Measurements from ENCODE around the gene PTPRG.

DNA sequence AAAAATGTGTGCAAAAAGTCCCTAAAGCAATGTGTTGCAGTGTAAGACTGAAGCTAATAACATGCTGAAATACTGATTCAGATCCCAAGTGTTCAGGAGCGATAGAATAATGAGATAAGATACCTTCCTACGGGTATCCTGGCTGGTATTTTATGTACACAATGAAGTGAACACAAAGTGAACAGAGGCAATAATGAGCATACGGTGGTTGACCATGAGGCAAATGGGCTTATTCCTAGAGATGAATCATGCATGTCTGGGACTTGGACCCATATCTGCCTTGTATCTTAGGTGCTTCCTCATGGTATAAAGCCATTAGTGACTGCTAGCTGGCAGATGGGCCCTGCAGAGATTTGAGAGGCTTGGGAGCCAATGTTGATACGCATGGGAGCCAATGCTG lies 21.5 kb downstream of the PTPRG start:
- TF ChIP-seq, protein P1, sequence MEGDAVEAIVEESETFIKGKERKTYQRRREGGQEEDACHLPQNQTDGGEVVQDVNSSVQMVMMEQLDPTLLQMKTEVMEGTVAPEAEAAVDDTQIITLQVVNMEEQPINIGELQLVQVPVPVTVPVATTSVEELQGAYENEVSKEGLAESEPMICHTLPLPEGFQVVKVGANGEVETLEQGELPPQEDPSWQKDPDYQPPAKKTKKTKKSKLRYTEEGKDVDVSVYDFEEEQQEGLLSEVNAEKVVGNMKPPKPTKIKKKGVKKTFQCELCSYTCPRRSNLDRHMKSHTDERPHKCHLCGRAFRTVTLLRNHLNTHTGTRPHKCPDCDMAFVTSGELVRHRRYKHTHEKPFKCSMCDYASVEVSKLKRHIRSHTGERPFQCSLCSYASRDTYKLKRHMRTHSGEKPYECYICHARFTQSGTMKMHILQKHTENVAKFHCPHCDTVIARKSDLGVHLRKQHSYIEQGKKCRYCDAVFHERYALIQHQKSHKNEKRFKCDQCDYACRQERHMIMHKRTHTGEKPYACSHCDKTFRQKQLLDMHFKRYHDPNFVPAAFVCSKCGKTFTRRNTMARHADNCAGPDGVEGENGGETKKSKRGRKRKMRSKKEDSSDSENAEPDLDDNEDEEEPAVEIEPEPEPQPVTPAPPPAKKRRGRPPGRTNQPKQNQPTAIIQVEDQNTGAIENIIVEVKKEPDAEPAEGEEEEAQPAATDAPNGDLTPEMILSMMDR (IDR thresholded peaks at IDR 0.05; ENCODE audit: low read depth, low read length) = no peak
- no peak for TF ChIP-seq EZH2phosphoT487 (IDR thresholded peaks at IDR 0.05; ENCODE audit: low read depth)

Data from OCI-LY3 (cell line).